HG02571 (cell line): Measurements from ENCODE around the gene CD40.

Experiments used
- ATAC-seq: cut with Tn5 transposase; IDR thresholded peaks from one replicate; pipeline ENCODE4 v1.9.1; 2021; ENCODE audit warnings: mild to moderate bottlenecking, moderate library complexity; ENCODE audit not compliant: unreplicated experiment

CD40 gene

GRCh38 chr20:46121184-46121930, 3.2 kb downstream of the CD40 start:
- no peak for ATAC-seq

GRCh38 chr20:46122071-46122470, 4.0 kb downstream of the CD40 start:
- no peak for ATAC-seq

GRCh38 chr20:46122516-46123481, 4.7 kb downstream of the CD40 start:
- ATAC-seq, result no peak

GRCh38 chr20:46123482-46124245, 5.5 kb downstream of the CD40 start:
- ATAC-seq, result no peak

- ATAC-seq, result no peak
Measured at GRCh38 chr20:46126440-46127056, 8.4 kb downstream of the CD40 start.

- ATAC-seq, result no peak
Measured at GRCh38 chr20:46127396-46128010, 9.4 kb downstream of the CD40 start.

- no peak for ATAC-seq
Measured at GRCh38 chr20:46128310-46129151, 10.4 kb downstream of the CD40 start.

GRCh38 chr20:46129955-46130481, 11.9 kb downstream of the CD40 start:
- no peak for ATAC-seq

- no peak for ATAC-seq
Measured at GRCh38 chr20:46130534-46130933, 12.4 kb downstream of the CD40 start.

GRCh38 chr20:46131396-46131795, 13.3 kb downstream of the CD40 start:
- no peak for ATAC-seq

GRCh38 chr20:46132705-46133120, 14.6 kb downstream of the CD40 start:
- no peak for ATAC-seq

GRCh38 chr20:46133886-46134654, 16.0 kb downstream of the CD40 start:
- ATAC-seq, result no peak

GRCh38 chr20:46134716-46135115, 16.6 kb downstream of the CD40 start:
- ATAC-seq, result no peak

GRCh38 chr20:46135856-46136633, 17.9 kb downstream of the CD40 start:
- ATAC-seq, result no peak

GRCh38 chr20:46137816-46138215, 19.7 kb downstream of the CD40 start:
- no peak for ATAC-seq

GRCh38 chr20:46139266-46139889, 21.3 kb downstream of the CD40 start:
- no peak for ATAC-seq

- no peak for ATAC-seq
Measured at GRCh38 chr20:46139908-46140482, 21.9 kb downstream of the CD40 start.
